SH-SY5Y (cell line): Measurements from ENCODE around the gene CHRM1.

Experiments
- GATA2 ChIP-seq: IDR thresholded peaks from 2 replicates; pipeline ENCODE4 v1.6.1; 2011; ENCODE audit warnings: mild to moderate bottlenecking, low read depth, low read length
- GATA3 ChIP-seq: IDR thresholded peaks from 2 replicates; pipeline ENCODE4 v1.6.1; 2011; ENCODE audit warnings: low read depth, mild to moderate bottlenecking, low read length, moderate library complexity

DNA sequence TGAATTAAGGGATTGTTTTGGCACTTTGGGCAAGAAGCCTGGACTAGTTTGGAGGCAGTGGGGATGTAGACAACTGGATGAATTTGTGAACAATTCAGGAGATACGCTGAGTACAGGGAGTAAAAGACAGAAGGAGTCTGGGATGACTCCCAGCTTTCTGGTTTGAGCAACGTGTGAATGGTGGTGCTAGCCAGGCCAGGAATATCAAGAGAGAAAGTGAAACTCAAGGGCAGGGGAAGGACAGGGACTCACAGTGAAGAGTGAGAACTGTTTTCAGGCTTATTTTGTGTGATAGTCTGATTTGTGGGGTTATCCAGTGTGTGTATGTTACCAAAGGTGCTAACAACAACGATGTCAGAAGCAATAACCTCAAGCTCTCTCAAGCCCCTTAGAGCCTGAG is 15.9 kb downstream of the CHRM1 start:
- TF ChIP-seq GATA3 = no peak
- TF ChIP-seq GATA2 = no peak
